ENCODE measurements around the gene PNMA6E.

- TF ChIP-seq POLR2AphosphoS5 (IDR thresholded peaks at IDR 0.05; ENCODE audit: low read depth, low read length) (no peak), POLR2A (IDR thresholded peaks at IDR 0.05; ENCODE audit: low read depth, low read length) (no peak)
Observed at GRCh38 chrX:153380691-153381090, 20.5 kb downstream of the PNMA6E start.
